NCI-H1105 treated with DMSO at 0.1 percent for 48 hours (cell line): ENCODE measurements around the gene CYP27A1.

Experiments
- DNase-seq: peaks from one replicate; lab custom pipeline; 2025; lab: John Stamatoyannopoulos, UW

CYP27A1 gene

GRCh38 chr2:218773881-218774280 lies 8.1 kb upstream of the CYP27A1 start:
- DNase-seq = no peak

- DNase-seq = no peak
These were observed 5.5 kb upstream of the CYP27A1 start for GRCh38 chr2:218776488-218776887.

- DNase-seq = no peak
These were observed 4.5 kb upstream of the CYP27A1 start for GRCh38 chr2:218777276-218777990.

- DNase-seq = no peak
These were observed 1.9 kb upstream of the CYP27A1 start for GRCh38 chr2:218780046-218780445.

- DNase-seq = peak; percentile 35
These were observed 876 bp upstream of the CYP27A1 start for GRCh38 chr2:218780851-218781690.

GRCh38 chr2:218782528-218782844 lies 539 bp downstream of the CYP27A1 start:
- no peak for DNase-seq

GRCh38 chr2:218783688-218784087 lies 1.7 kb downstream of the CYP27A1 start:
- DNase-seq = no peak

GRCh38 chr2:218785103-218785502 lies 3.2 kb downstream of the CYP27A1 start:
- DNase-seq = no peak

- no peak for DNase-seq
These were observed 4.2 kb downstream of the CYP27A1 start for GRCh38 chr2:218786133-218786532.

- no peak for DNase-seq
These were observed 6.7 kb downstream of the CYP27A1 start for GRCh38 chr2:218788529-218789255.

GRCh38 chr2:218792433-218792832 lies 10.5 kb downstream of the CYP27A1 start:
- DNase-seq = no peak

GRCh38 chr2:218796691-218797090 lies 14.7 kb downstream of the CYP27A1 start:
- no peak for DNase-seq

GRCh38 chr2:218798767-218799504 lies 17.0 kb downstream of the CYP27A1 start:
- no peak for DNase-seq

GRCh38 chr2:218799990-218800389 lies 18.0 kb downstream of the CYP27A1 start:
- no peak for DNase-seq

GRCh38 chr2:218802386-218802994 lies 20.5 kb downstream of the CYP27A1 start:
- DNase-seq = no peak

GRCh38 chr2:218804817-218805216 lies 22.9 kb downstream of the CYP27A1 start:
- no peak for DNase-seq

GRCh38 chr2:218805627-218806026 lies 23.7 kb downstream of the CYP27A1 start:
- no peak for DNase-seq

- DNase-seq = no peak
These were observed 24.5 kb downstream of the CYP27A1 start for GRCh38 chr2:218806346-218806978.

GRCh38 chr2:218807626-218808025 lies 25.7 kb downstream of the CYP27A1 start:
- DNase-seq = no peak

- DNase-seq = no peak
These were observed 27.6 kb downstream of the CYP27A1 start for GRCh38 chr2:218809515-218809914.

GRCh38 chr2:218810256-218810655 lies 28.3 kb downstream of the CYP27A1 start:
- no peak for DNase-seq
